Astrocyte (in vitro differentiated cells and primary cell): ENCODE results near the gene SCAP. TPM values are rescaled to one million over a fixed set of nuclear protein-coding genes. Genes with fewer than 3 reads are reported as not detected.

Experiments
- DNase-seq: peaks from one replicate; pipeline ENCODE4 v3.0.0-alpha.2; 2010; ENCODE audit warnings: low read depth
- FAIRE-seq: peaks from 2 replicates; lab custom pipeline; 2011; peaks lifted over from hg19 to GRCh38; lab: Jason Lieb, UNC
- H2AFZ ChIP-seq: 2 replicates; pipeline ENCODE4 v1.6.0; 2012; ENCODE audit warnings: low read depth, low read length, inconsistent platforms
- H3K27ac ChIP-seq: 2 replicates; pipeline ENCODE4 v1.5.1; 2011; ENCODE audit warnings: low read depth, low read length, inconsistent platforms
- H3K27me3 ChIP-seq: 2 replicates; pipeline ENCODE4 v1.6.0; 2011; ENCODE audit warnings: low read length, inconsistent platforms; ENCODE audit not compliant: insufficient read depth
- H3K36me3 ChIP-seq: 2 replicates; pipeline ENCODE4 v1.5.1; 2011; ENCODE audit warnings: low read length, inconsistent platforms; ENCODE audit not compliant: insufficient read depth
- H3K4me1 ChIP-seq: 2 replicates; pipeline ENCODE4 v1.5.1; 2011; ENCODE audit warnings: low read length, inconsistent platforms; ENCODE audit not compliant: insufficient read depth
- H3K4me2 ChIP-seq: 2 replicates; pipeline ENCODE4 v1.6.0; 2012; ENCODE audit warnings: low read length, inconsistent platforms
- H3K4me3 ChIP-seq: 2 replicates; pipeline ENCODE4 v1.5.1; 2011; ENCODE audit warnings: low read depth, mild to moderate bottlenecking, low read length, inconsistent platforms; ENCODE audit not compliant: insufficient read depth
- H3K79me2 ChIP-seq: 2 replicates; pipeline ENCODE4 v1.6.0; 2012; ENCODE audit warnings: mild to moderate bottlenecking, low read length, inconsistent platforms; ENCODE audit not compliant: insufficient read depth
- H3K9ac ChIP-seq: 2 replicates; pipeline ENCODE4 v1.6.0; 2012; ENCODE audit warnings: mild to moderate bottlenecking, low read length, inconsistent platforms
- H3K9me3 ChIP-seq: 2 replicates; pipeline ENCODE4 v1.5.1; 2012; ENCODE audit warnings: low read depth, mild to moderate bottlenecking, low read length, inconsistent platforms; ENCODE audit not compliant: insufficient read depth
- H4K20me1 ChIP-seq: 2 replicates; pipeline ENCODE4 v1.6.0; 2012; ENCODE audit warnings: low read length, inconsistent platforms; ENCODE audit not compliant: insufficient read depth
- H3K27ac Mint-ChIP-seq: one replicate; pipeline ENCODE4 v1.8.0; 2021; ENCODE audit warnings: mild to moderate bottlenecking, mixed read lengths; ENCODE audit not compliant: unreplicated experiment
- H3K27me3 Mint-ChIP-seq: one replicate; pipeline ENCODE4 v1.8.0; 2021; ENCODE audit warnings: low read depth, mixed read lengths; ENCODE audit not compliant: unreplicated experiment
- H3K36me3 Mint-ChIP-seq: one replicate; pipeline ENCODE4 v1.8.0; 2021; ENCODE audit warnings: low read depth, mixed read lengths; ENCODE audit not compliant: unreplicated experiment
- H3K4me1 Mint-ChIP-seq: one replicate; pipeline ENCODE4 v1.8.0; 2021; ENCODE audit warnings: low read depth, mixed read lengths; ENCODE audit not compliant: unreplicated experiment
- H3K4me3 Mint-ChIP-seq: one replicate; pipeline ENCODE4 v1.8.0; 2021; ENCODE audit warnings: mild to moderate bottlenecking, moderate library complexity, mixed read lengths; ENCODE audit not compliant: unreplicated experiment
- H3K9me3 Mint-ChIP-seq: one replicate; pipeline ENCODE4 v1.8.0; 2021; ENCODE audit warnings: mild to moderate bottlenecking, mixed read lengths; ENCODE audit not compliant: unreplicated experiment
- CTCF ChIP-seq: IDR thresholded peaks from 2 replicates; pipeline ENCODE4 v1.5.1; 2011; ENCODE audit warnings: low read depth, mild to moderate bottlenecking, inconsistent platforms, low read length, moderate library complexity; ENCODE audit not compliant: insufficient read depth
- EZH2 ChIP-seq: IDR thresholded peaks from 2 replicates; pipeline ENCODE4 v1.6.1; 2012; ENCODE audit warnings: mild to moderate bottlenecking, low read length, inconsistent platforms; ENCODE audit not compliant: insufficient read depth
- total RNA-seq: library from RNA; stranded (reverse); gene quantifications from 2 replicates; pipeline ENCODE4 v1.2.1, GENCODE V29; 2021

The SCAP gene
- total RNA-seq, 1 donor from 2014 or later: 47.9 TPM

GRCh38 chr3:47380026-47380600 lies 95.6 kb downstream of the SCAP start:
- H3K4me1 Mint-ChIP-seq: peaks cover 13% of the 10 kb centered on the region
- no peaks in the 10 kb centered on the region for H3K9me3 Mint-ChIP-seq
- no peaks in the 10 kb centered on the region for H3K36me3 ChIP-seq

DNA sequence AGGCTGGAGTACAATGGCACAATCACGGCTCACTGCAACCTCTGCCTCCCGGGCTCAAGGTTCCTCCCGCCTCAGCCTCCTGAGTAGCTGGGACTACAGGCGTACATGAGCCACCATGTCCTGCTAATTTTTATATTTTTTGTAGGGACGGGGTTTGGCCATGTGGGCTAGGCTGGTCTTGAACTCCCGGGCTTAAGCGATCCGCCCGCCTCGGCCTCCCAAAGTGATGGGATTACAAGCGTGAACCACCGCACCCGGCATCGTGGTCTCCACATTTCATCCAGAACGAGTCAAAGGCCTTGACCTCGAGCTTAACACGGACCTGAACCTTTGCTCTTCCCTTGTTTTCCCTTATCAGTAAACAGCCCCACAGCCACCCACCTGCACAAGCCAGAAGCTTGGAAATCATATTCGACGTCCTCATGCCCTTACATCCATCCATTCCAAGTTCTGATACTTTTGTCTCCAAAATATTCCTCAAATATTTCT lies 96.3 kb downstream of the SCAP start:
- Mint-ChIP-seq H3K36me3 (no peaks in the 10 kb centered on the region), H3K27ac (peak overlapping the region; percentile 100), H3K4me1 (peaks cover 13% of the 10 kb centered on the region), H3K9me3 (no peaks in the 10 kb centered on the region), H3K27me3 (no peaks in the 10 kb centered on the region), H3K4me3 (peak overlapping the region; percentile 100)
- Histone ChIP-seq H3K9me3 (no peaks in the 10 kb centered on the region), H2AFZ (no peak overlapping the region), H3K27ac (no peak overlapping the region), H3K4me1 (peaks cover 13% of the 10 kb centered on the region), H3K4me3 (peak overlapping the region; percentile 91), H3K27me3 (no peaks in the 10 kb centered on the region), H3K9ac (peak overlapping the region; percentile 96), H3K4me2 (peak overlapping the region; percentile 93), H3K36me3 (no peaks in the 10 kb centered on the region), H3K79me2 (peaks cover 50% of the 10 kb centered on the region), H4K20me1 (peaks cover 25% of the 10 kb centered on the region)
- no peak for DNase-seq
- TF ChIP-seq EZH2 (no peak), CTCF (no peak)
- no peak for FAIRE-seq

More at GRCh38 chr3:47380026-47380600, 95.6 kb downstream of the SCAP start:
- no peaks in the 10 kb centered on the region for H3K36me3 Mint-ChIP-seq
- Histone ChIP-seq H3K9me3 (no peaks in the 10 kb centered on the region), H3K4me1 (peaks cover 13% of the 10 kb centered on the region), H4K20me1 (peaks cover 32% of the 10 kb centered on the region), H3K9ac (peak overlapping the region; percentile 96), H3K27ac (peak overlapping the region; percentile 92), H3K4me2 (peak overlapping the region; percentile 93), H3K79me2 (peaks cover 57% of the 10 kb centered on the region), H2AFZ (peak overlapping the region; percentile 65), H3K27me3 (no peaks in the 10 kb centered on the region), H3K4me3 (peak overlapping the region; percentile 91)
- TF ChIP-seq CTCF (no peak), EZH2 (no peak)
- FAIRE-seq: no peak
- no peak for DNase-seq
- peak overlapping the region; percentile 100 for H3K27ac Mint-ChIP-seq
- H3K4me3 Mint-ChIP-seq: peak overlapping the region; percentile 100
- H3K27me3 Mint-ChIP-seq: no peaks in the 10 kb centered on the region

DNA sequence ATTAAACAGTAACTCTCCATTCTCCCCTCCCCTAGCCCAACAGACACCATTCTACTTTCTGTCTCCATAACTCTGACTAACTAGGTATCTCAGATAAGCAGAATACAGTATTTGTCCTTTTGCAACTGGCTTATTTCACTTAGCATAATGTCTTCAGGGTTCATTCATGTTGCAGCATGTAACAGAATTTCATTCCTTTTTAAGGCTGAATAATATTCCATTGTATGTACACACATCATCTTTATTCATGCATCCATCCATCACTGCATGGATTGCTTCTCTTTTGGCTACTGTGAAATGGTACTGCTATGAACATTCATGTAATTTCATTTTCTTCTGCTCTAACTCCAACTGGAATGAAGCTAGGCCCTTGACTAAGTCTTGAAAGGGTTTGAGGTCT lies 96.9 kb downstream of the SCAP start:
- no peaks in the 10 kb centered on the region for H3K9me3 Mint-ChIP-seq
- H3K4me1 Mint-ChIP-seq: peaks cover 13% of the 10 kb centered on the region
- Histone ChIP-seq H3K36me3 (no peaks in the 10 kb centered on the region), H3K4me1 (peaks cover 13% of the 10 kb centered on the region), H3K9ac (no peak overlapping the region), H2AFZ (no peak overlapping the region), H4K20me1 (peaks cover 23% of the 10 kb centered on the region), H3K9me3 (no peaks in the 10 kb centered on the region), H3K4me3 (no peak overlapping the region), H3K4me2 (peak overlapping the region; percentile 93), H3K27me3 (no peaks in the 10 kb centered on the region), H3K79me2 (peaks cover 44% of the 10 kb centered on the region), H3K27ac (no peak overlapping the region)
- DNase-seq (no peak), FAIRE-seq (no peak)
- H3K27me3 Mint-ChIP-seq: no peaks in the 10 kb centered on the region
- H3K36me3 Mint-ChIP-seq: no peaks in the 10 kb centered on the region
- peak overlapping the region; percentile 100 for H3K4me3 Mint-ChIP-seq
- TF ChIP-seq CTCF (no peak), EZH2 (no peak)
- H3K27ac Mint-ChIP-seq: peak overlapping the region; percentile 29
